GM18951 (cell line): ENCODE data around the gene DNAJC8.

Experiments
- POLR2A ChIP-seq: IDR thresholded peaks from 4 replicates; pipeline ENCODE4 v1.6.1; 2011; ENCODE audit warnings: mild to moderate bottlenecking; ENCODE audit not compliant: insufficient read length, insufficient read depth; ENCODE audit errors: extremely low read depth
- in situ Hi-C: fragments of 300-500 bp; cut with MboI; formaldehyde crosslinking; loops from one replicate; pipeline ENCODE4 v1.12.0; 2022; ENCODE audit warnings: low sequenced_read_pairs, mixed read lengths, inconsistent platforms; ENCODE audit not compliant: unreplicated experiment

DNAJC8 gene

DNA sequence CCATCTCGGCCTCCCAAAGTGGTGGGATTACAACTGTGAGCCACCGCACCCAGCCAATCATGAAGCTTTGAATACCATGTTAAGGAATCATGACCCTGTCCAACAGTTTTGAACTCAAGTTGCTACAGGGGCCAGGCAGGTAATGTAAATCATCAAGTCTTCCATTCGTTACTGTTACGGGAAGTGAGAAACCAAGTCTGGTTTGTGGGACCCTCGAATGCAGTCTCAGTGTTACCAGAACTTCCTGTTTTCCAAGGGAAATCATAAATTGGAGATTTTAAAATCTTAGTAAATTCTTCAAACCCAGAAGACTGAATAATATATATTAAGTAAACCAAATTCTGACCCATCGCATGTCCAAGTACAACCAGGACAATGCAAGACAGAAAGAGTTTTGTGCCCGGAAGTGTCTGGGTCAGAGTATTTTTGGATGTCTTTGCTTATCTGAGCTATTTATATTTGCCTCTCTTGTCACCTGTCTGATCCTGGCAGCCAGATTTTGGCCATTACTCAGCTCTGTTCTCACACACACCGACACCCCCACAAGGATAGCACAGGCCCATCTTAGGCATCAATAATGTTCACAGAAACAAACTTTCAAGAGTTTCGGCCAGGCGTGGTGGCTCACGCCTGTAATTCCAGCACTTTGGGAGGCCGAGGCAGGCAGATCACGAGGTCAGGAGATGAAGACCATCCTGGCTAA is 11.9 kb upstream of the DNAJC8 start:
- in situ Hi-C loops: no loop called here
- TF ChIP-seq POLR2A: no peak

DNA sequence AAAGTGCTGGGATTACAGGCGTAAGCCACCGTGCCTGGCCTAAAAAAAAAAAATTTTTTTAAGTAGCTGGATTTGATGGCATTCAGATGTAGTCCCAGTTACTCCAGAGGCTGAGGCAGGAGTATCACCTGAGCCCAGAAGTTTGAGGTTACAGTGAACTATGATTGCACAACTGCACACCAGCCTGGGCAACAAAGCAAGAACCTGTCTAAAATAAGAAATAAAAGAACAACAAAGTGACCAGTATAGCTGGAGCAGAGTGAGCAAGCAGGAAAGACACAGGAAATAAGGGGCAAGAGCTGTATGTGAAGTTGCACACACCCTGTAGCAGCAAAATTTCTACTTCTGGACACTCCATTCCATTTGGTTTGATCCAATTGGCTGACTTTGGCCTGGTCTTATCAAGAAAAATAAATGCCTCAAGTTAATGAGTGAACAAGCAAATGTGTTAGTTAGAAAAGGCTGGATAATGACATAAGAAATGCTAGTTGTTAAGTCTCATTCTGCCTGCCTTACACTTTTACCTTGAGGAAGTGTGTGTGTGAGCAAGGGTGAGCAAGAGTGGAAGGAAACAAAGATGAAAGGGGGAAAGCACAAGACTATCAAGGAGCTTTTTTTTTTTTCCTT is 11.0 kb upstream of the DNAJC8 start:
- in situ Hi-C loops: no loop called here
- no peak for TF ChIP-seq POLR2A

DNA sequence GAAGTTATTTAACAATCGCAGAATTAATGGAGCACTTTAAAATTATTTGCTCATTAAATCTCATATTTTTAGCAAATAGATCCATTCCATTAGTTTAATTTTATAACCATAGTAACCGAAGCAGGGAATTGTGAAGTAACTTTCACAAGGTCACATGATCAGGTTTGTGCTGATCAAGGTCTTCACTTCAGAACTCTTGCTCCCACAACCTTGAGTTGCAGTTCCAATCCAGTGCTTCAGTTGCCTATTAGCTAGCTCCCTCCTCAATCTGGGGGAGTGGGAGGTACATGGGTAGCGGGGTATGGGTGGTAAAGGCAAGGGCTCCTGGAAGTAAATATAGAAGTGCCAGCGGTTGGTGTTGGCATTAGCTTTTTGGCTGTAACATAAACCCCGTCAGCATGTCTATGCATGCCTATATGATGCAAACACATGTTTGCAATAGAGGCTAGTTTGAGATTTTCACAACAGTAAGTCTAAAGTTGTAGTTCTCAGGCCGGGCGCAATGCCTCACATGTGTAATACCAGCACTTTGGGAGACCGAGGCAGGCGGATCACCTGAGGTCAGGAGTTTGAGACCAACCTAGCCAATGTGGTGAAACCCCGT is 8.9 kb upstream of the DNAJC8 start:
- in situ Hi-C loops: no loop called here
- no peak for TF ChIP-seq POLR2A

DNA sequence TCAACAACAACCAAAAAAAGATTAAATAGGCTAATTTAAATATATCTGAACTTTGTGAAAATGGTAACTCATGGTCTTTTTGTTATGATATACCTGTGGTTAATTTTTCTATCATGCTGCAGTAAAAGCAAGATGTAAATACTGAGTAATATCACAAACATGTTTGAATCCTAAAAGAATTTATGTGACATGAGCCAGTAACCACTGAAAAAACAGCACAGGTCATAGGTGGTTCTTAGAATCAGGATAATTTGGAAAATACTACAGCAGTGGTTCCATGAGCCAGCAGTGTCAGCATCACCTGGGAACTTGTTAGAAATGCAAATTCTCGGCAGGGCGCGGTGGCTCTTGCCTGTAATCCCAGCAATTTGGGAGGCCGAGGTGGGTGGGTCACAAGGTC is 7.2 kb upstream of the DNAJC8 start:
- in situ Hi-C loops: no loop called here
- TF ChIP-seq POLR2A: no peak

DNA sequence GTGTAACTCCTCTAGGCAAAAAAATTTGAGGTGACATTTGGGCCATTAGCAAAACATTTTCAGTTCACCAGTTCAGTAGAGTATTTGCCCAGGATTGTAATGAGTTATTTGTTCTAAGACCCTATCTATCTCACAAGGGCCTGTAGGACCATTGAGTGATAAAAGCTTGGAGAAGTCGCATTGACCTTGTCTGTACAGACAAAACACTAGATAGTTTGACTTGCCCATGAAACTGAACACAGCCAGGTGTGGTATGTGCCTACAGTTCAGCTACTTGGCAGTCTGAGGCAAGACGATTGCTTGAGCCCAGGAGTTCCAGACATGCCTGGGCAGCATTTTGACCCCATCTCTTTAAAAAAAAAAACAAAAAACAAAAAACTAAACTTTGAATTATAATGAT is 6.2 kb upstream of the DNAJC8 start:
- peak; percentile 16 for TF ChIP-seq POLR2A
- in situ Hi-C loops: no loop called here

DNA sequence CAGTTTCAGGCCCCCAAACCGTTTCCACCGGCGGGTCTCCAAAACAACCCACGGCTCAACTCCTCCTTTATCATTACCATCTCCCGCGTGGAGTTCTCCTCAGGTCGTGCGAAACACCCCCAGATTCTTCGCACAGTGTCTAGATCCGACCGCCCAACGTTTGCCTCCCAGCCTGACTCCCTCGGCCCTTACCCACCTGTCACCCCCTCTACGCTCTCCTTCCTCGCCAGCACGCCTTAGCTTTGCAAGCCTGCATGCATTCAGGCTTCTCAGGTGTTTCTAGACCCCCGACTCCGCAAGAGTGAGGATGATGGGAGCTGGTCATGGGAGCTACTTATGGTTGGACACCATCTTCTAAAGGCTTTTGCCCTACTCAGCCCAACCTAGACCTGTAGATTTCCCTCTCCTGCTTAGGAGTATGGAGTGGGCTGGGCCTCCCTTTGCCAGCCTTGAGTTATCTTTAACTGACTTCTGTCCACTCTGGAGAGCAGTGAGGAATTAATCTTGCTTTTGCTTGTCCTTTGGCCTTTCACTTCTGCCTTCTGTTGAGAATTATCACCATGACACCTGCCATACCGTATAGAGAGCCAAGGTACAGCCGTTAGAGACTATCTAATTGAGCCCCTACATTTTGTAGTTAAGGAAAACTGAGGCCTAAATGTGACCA is 4.0 kb upstream of the DNAJC8 start:
- in situ Hi-C loops: no loop called here
- no peak for TF ChIP-seq POLR2A

DNA sequence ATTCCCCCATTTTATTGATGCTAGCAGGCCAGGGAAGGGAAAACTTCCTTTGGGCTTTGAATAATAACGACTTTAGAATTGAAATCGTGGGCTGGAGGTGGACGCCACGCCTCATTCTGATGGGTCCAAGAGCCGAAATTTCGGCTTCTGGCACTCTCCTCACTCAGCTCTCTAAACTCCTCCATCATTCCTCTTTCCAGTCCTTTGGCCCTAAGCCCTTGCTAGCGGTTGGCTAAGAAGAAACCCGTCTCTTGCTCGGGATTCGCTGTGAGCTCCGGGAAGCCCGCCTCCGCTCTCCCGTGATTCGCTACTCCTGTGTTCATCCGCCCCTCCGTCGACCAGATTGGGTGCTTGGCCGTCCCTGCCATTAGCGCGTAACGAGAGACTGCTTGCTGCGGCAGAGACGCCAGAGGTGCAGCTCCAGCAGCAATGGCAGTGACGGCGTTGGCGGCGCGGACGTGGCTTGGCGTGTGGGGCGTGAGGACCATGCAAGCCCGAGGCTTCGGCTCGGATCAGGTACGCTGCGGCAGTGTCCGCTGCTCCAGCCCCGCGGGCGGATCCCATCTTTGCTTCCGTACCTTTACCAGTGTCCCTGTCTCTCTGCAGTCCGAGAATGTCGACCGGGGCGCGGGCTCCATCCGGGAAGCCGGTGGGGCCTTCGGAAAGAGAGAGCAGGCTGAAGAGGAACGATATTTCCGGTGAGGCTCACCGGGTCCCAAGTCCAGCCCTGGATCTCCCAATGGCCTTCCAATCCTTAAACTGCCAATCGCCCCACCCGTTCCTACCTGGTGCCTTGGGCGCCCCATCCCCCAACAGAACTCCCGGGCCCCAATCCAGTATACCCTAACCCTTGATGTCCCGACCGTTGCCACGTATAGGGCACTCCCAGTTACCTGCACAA is 3.2 kb upstream of the DNAJC8 start, which contains the start of gene ATP5IF1:
ATP5IF1 (plus strand) TSS at position 370 of the 901 bp plus-strand sequence; CDS start at position 430, 60 bp downstream.
- in situ Hi-C loops: no loop called here
- TF ChIP-seq POLR2A: peak; percentile 98

DNA sequence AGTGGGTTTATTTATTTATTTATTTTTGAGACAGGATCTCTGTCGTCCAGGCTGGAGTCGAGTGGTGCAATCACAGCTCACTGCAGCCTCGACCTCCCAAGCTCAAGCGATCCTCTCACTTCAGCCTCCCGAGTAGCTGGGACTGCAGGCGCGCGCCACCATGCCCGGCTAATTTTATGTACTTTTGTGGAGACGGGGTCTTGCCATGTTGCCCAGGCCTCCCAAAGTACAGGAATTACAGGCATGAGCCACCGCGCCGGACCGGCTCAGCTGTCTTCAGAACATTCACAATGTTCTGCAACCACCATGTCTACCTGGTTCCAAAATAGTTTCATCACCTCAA is 406 bp upstream of the DNAJC8 start:
- TF ChIP-seq POLR2A: no peak
- in situ Hi-C loops: no loop called here

DNA sequence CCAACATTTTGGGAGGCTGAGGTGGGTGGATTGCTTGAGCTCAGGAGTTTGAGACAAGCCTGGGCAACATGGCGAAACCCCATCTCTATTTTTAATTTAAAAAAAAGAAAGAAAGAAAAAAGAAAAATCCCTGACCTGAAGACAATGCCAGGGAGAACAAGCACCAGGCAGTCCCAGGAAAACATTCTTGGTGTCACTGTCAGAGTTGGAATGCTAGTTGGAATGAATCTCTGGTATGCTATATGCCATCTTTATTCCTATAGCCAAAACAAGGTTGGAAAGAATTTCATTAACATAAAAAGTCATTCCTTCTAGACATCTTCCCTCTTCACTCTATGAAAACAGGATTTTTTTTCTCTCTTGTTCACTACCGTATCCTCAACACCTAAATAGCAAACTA is 2.8 kb downstream of the DNAJC8 start:
- in situ Hi-C loops: no loop called here
- TF ChIP-seq POLR2A: no peak

DNA sequence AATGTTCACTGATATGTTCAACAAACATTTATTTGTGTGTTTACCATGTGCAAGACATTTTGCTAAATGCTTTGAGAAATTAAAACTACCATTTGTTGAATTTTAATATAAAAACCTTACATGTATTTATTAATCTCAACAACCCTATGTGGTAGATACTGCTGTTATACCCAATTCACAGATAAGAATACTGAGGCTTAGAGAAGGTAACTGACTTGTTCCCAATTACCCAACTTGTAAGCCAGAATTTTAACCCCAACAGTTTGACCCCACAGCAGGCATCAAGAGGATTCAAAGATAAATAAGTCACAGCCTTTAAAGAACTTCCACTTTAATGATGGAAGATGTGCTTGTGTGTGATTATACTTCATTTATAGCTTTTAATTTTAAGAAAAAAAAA is 3.7 kb downstream of the DNAJC8 start:
- TF ChIP-seq POLR2A: no peak
- in situ Hi-C loops: no loop called here

DNA sequence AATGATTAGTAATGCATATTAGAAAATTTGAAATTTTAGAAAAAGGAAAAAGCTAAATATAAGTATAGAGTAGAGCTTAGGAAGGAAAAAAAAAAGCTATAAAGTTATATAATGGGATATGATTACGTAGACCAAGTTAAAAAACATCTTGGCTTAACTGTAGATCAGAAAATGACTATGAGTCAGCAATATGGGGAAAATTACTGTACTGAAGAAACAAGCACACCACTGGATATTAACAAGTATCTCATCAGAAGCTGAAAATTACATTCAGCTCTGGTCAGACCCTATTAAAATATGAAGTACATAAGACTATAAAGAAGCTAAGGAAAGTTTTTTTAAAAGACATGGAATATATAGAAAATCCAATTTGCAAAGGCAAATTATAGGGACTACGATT is 19.5 kb downstream of the DNAJC8 start:
- no peak for TF ChIP-seq POLR2A
- in situ Hi-C loops: loop anchor here (25.0 kb wide), 1 partner anchor 351 kb away; the partner anchor contains the start of gene THEMIS2

DNA sequence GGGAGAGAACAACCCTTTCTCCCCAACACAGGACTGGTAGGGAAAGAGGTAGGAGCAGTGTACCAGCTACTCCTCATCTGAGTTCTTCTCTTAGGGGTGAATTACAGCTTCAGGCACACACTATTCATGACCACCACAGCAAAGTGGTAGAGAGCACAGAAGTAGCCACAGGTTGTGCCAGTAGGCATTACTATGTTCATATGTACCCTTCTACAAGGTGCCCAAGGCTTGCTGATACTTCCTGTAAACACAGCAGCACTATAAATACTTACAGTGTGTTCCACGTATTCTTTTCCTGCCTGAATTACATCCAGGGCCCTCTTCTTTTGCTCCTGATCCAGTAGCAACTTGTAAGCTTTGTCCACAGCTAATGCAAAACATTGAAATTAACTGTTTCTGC is 23.1 kb downstream of the DNAJC8 start:
- in situ Hi-C loops: loop anchor here (5.0 to 25.0 kb wide), 2 partner anchors 112 to 347 kb away; partner anchors contain the start of gene THEMIS2
- no peak for TF ChIP-seq POLR2A

DNA sequence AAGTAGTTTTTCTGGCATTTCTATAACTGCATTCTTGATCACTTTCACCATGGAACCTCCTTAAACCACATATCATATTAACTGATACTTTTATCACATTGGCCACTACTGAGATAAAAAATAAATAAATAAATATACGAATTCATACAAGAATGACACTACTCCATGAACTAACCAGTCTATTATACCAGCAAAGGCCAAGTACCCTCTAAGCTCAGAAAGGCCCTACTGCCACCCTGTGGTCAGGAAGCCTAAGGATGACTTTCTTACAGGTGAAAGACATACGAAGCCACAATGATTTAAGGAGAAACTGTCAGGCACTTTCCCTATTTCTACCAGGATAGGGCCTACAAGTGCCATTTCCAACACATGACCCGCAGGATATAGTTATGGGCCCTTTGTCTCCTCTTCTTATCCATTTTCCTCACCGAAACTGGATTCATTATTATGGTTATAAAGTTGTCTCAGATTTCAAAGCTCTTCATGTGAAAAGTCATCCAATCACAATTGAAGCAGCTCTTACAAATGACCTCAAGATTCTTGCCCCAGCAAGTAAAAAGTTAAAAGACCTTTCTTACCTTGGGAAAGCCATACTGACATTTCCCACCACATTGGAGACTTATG is 23.9 kb downstream of the DNAJC8 start:
- TF ChIP-seq POLR2A: no peak
- in situ Hi-C loops: loop anchor here (5.0 to 25.0 kb wide), 2 partner anchors 112 to 347 kb away; partner anchors contain the start of gene THEMIS2
